MM.1S (cell line): Measurements from ENCODE around the gene ITGB3.

Source experiments
- EZH2 ChIP-seq: fragments of 300-600 bp; sonication (generic); optimal IDR thresholded peaks from 2 replicates; pipeline ENCODE3; 2017; ENCODE audit warnings: low read depth, mild to moderate bottlenecking, antibody characterized with exemption, low read length, mixed read lengths
- TF ChIP-seq, protein P1 (sequence below): fragments of 300-600 bp; sonication (generic); IDR thresholded peaks from 2 replicates; pipeline ENCODE4 v1.5.1; 2016; ENCODE audit warnings: antibody characterized with exemption, low read length, mixed read lengths

GRCh38 chr17:47297661-47298400, 44.2 kb downstream of the ITGB3 start:
- TF ChIP-seq, protein P1, sequence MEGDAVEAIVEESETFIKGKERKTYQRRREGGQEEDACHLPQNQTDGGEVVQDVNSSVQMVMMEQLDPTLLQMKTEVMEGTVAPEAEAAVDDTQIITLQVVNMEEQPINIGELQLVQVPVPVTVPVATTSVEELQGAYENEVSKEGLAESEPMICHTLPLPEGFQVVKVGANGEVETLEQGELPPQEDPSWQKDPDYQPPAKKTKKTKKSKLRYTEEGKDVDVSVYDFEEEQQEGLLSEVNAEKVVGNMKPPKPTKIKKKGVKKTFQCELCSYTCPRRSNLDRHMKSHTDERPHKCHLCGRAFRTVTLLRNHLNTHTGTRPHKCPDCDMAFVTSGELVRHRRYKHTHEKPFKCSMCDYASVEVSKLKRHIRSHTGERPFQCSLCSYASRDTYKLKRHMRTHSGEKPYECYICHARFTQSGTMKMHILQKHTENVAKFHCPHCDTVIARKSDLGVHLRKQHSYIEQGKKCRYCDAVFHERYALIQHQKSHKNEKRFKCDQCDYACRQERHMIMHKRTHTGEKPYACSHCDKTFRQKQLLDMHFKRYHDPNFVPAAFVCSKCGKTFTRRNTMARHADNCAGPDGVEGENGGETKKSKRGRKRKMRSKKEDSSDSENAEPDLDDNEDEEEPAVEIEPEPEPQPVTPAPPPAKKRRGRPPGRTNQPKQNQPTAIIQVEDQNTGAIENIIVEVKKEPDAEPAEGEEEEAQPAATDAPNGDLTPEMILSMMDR, result no peak
- no peak for TF ChIP-seq EZH2
